Fibroblast of the aortic adventitia (primary cell): ENCODE data around the gene CBFB. TPM values are rescaled to one million over a fixed set of nuclear protein-coding genes. Genes with fewer than 3 reads are reported as not detected.
"Not testable (repeated sequence)": the region's sequence is repeated elsewhere in the genome, so short reads cannot be mapped to it uniquely, and the experiment has no call there.

Source experiments
- DNase-seq: peaks from one replicate; pipeline ENCODE4 v3.0.0-alpha.2; 2010; ENCODE audit warnings: low read depth
- H3K4me3 ChIP-seq: 2 replicates; pipeline ENCODE4 v1.5.1; 2011; ENCODE audit warnings: low read depth, mild to moderate bottlenecking, control low read depth, low read length, moderate library complexity
- total RNA-seq: library from RNA; depleted of rRNA; stranded (reverse); fragments of >200 nt; gene quantifications from 2 replicates; pipeline ENCODE4 v1.2.3, GENCODE V29; 2012; ENCODE audit warnings: low replicate concordance
- TF ChIP-seq, protein P1 (sequence below): IDR thresholded peaks from 2 replicates; pipeline ENCODE4 v1.5.1; 2011; ENCODE audit warnings: mild to moderate bottlenecking, low read length, control low read depth, inconsistent platforms; ENCODE audit not compliant: insufficient read depth

Gene CBFB
- total RNA-seq, 1 donor, result 74.3 TPM

- TF ChIP-seq, protein P1, sequence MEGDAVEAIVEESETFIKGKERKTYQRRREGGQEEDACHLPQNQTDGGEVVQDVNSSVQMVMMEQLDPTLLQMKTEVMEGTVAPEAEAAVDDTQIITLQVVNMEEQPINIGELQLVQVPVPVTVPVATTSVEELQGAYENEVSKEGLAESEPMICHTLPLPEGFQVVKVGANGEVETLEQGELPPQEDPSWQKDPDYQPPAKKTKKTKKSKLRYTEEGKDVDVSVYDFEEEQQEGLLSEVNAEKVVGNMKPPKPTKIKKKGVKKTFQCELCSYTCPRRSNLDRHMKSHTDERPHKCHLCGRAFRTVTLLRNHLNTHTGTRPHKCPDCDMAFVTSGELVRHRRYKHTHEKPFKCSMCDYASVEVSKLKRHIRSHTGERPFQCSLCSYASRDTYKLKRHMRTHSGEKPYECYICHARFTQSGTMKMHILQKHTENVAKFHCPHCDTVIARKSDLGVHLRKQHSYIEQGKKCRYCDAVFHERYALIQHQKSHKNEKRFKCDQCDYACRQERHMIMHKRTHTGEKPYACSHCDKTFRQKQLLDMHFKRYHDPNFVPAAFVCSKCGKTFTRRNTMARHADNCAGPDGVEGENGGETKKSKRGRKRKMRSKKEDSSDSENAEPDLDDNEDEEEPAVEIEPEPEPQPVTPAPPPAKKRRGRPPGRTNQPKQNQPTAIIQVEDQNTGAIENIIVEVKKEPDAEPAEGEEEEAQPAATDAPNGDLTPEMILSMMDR, result no peak
- DNase-seq, result no peak
- no peak overlapping the region for H3K4me3 ChIP-seq
These were observed 11.2 kb downstream of the CBFB start for GRCh38 chr16:67040166-67040565.

GRCh38 chr16:67040906-67041305, 12.0 kb downstream of the CBFB start:
- TF ChIP-seq, protein P1, result no peak
- H3K4me3 ChIP-seq, result no peak overlapping the region
- peak; percentile 80 for DNase-seq

DNA sequence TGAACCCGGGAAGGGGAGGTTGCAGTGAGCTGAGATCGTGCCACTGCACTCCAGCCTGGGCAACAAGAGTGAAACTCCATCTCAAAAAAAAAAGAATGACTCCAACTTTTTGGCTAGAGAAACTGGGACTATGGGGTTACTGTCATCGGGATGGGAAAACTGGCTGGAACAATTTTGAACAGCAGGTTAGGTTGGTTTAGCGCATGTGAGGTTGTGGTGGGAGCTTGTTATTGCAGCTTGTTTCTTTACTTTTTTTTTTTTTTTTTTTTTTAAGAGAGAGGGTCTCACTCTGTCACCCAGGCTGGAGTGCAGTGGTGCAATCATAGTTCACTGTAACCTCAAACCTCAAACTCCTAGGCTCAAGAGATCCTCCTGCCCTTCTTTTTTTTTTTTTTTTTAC, 12.6 kb downstream of the CBFB start:
- DNase-seq, H3K4me3 ChIP-seq: not testable (repeated sequence)
- TF ChIP-seq, protein P1, result peak; percentile 18

DNA sequence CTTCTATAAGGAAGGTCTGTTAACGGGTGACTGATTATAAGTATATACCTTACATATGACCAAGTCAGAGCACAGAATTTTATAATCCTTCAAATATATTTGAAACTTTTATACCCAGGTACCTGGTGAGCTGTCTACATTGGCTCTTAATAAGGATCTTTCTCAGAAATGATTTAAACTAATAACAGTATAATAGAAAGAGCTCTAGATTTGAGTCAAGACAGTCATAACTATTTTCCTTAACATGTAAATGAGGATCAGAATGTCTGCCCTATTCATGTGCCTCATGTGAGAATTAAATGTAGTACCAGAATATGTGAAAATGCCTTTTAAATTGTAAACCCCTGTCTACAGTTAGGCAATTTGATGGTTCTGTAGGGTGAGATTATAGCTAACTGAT, 14.5 kb downstream of the CBFB start:
- TF ChIP-seq, protein P1, result no peak
- no peak for DNase-seq
- H3K4me3 ChIP-seq, result no peak overlapping the region

DNA sequence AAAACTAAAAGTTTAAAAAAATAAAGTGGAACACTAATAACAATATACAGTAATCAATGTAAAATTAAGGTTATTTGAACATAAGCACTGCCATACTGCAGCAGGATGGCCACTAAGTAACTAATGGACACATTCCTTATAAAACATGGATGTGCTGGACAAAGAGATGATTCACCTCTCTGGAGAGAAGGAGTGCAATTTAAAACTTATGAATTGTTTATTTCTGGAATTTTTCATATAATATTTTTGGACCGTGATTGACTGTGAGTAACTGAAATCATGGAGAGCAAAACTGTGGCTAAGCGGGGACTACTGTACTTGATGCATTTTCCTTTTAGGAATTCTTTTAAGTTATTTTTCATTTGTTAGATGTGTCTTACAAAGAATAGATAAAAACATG, 21.8 kb downstream of the CBFB start:
- no peak for DNase-seq
- no peak overlapping the region for H3K4me3 ChIP-seq

DNA sequence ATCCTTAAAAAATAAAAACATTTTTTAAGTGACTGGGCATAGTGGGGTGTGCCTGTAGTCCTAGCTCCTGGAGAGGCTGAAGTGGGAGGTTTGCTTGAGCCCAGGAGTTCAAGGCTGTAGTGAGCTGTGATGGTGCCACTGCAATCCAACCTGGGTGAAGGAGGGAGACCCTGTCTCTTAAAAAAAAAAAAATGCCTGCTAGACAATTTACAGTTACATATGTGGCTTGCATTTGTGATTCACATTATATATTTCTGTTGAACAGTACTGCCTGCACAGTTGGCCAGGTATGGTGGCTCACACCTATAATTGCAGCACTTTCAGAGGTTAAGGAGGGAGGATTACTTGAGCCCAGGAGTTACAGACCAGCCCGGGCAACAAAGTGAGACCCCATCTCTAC, 23.4 kb downstream of the CBFB start:
- DNase-seq, result no peak
- TF ChIP-seq, protein P1, result no peak
- H3K4me3 ChIP-seq, result no peak overlapping the region

More for the DNA sequence above, 21.8 kb downstream of the CBFB start:
- TF ChIP-seq, protein P1, result no peak

DNA sequence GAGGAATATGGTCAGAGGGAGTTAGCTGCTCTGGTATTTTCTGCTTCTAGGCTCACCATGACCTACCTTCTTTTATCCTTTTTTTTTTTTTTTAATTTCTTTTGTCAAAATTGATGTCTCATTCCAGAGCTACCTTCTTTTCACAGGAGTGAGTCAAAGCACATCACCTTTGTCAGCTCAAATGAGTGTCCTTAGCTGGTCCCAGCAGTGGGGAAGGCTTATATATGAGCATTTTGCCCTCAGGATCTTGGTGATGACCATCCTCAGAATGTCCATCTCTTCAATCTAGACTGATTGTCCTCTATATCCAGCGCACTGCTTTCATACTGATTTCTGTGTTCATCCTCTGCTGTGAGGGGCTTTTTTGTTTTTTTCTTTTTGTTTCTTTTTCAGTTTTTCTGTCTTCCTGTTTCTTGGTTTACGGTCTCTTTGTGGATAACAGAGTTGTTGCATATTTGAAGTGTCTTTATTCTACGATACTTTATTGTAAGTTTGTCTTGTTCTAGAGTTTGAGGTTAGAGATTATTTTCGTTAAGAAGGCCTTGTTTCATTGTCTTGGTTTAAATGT, 24.9 kb downstream of the CBFB start:
- no peak overlapping the region for H3K4me3 ChIP-seq
- DNase-seq, result no peak
- TF ChIP-seq, protein P1, result no peak
